Astrocyte of the cerebellum (primary cell): ENCODE results near the gene GLP1R.

ENCODE experiments used
- DNase-seq: peaks from one replicate; pipeline ENCODE4 v3.0.0-alpha.2; 2011; ENCODE audit warnings: low read depth
- H3K4me3 ChIP-seq: 2 replicates; pipeline ENCODE4 v1.5.1; 2011; ENCODE audit warnings: mild to moderate bottlenecking, low read depth, low read length, moderate library complexity
- in situ Hi-C: cut with HindIII; loops from 2 replicates; pipeline ENCODE4 v1.10.0; 2017; ENCODE audit warnings: low sequenced_read_pairs
- TF ChIP-seq, protein P1 (sequence below): IDR thresholded peaks from 2 replicates; pipeline ENCODE4 v1.5.1; 2012; ENCODE audit warnings: low read length, low read depth, moderate library complexity, mild to moderate bottlenecking; ENCODE audit errors: missing control alignments

GLP1R gene

DNA sequence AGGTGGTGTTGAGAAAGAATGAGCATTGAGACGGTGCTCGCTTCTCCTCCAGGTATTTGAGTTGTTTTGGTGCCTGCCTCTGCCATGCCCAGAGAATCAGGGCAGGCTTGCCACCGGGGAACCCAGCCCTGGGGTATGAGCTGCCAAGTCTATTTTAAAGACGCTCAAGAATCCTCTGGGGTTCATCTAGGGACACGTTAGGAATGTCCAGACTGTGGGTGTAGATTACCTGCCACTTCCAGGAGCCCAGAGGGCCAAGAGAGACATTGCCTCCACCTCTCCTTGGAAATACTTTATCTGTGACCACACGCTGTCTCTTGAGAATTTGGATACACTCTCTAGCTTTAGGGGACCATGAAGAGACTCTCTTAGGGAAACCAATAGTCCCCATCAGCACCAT is 38.1 kb downstream of the GLP1R start:
- no peak for DNase-seq
- TF ChIP-seq, protein P1, sequence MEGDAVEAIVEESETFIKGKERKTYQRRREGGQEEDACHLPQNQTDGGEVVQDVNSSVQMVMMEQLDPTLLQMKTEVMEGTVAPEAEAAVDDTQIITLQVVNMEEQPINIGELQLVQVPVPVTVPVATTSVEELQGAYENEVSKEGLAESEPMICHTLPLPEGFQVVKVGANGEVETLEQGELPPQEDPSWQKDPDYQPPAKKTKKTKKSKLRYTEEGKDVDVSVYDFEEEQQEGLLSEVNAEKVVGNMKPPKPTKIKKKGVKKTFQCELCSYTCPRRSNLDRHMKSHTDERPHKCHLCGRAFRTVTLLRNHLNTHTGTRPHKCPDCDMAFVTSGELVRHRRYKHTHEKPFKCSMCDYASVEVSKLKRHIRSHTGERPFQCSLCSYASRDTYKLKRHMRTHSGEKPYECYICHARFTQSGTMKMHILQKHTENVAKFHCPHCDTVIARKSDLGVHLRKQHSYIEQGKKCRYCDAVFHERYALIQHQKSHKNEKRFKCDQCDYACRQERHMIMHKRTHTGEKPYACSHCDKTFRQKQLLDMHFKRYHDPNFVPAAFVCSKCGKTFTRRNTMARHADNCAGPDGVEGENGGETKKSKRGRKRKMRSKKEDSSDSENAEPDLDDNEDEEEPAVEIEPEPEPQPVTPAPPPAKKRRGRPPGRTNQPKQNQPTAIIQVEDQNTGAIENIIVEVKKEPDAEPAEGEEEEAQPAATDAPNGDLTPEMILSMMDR: no peak
- in situ Hi-C loops: no loop called here
- no peak overlapping the region for H3K4me3 ChIP-seq

DNA sequence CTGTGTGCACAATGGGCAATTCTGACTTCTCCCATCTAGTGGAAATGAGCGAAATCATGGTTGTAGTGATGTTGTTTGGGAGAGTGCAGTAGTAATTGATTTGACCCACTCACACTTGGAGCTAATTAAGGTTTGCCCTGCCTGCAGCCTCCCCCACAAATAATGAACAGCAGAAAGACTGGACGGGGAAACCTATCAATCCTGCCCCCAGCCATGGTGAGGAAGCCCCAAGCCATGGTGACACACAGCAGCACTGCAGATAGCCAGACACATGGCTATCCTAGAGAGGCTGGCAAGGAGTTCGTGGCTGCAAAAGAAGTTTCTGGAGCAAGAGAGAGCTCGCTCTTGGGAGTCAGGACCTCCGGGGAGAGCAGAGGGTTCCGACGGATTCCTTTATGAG is 38.6 kb downstream of the GLP1R start:
- no peak for DNase-seq
- TF ChIP-seq, protein P1: no peak
- H3K4me3 ChIP-seq: no peak overlapping the region
- in situ Hi-C loops: no loop called here

DNA sequence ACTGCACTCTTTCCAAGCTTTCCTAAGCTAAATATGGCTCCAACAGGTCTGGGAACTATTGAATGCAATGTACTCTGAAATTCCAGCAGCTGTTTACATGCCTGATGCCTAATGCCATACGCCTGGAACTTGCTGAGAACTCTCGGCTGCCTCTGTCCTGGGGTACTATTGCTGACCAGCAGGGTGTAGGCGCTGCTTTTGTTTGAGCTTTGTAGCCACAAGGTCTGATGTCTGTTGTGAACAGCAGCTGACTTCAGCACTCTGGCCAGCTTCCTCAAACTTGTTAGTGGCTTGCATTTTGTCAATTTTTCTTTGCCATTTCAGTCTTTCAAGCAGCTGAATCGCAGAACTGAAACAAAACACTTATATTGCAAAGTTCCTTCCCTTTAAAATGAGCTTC is 39.8 kb downstream of the GLP1R start:
- no peak overlapping the region for H3K4me3 ChIP-seq
- in situ Hi-C loops: no loop called here
- peak; percentile 59 for DNase-seq
- TF ChIP-seq, protein P1: peak; percentile 69

DNA sequence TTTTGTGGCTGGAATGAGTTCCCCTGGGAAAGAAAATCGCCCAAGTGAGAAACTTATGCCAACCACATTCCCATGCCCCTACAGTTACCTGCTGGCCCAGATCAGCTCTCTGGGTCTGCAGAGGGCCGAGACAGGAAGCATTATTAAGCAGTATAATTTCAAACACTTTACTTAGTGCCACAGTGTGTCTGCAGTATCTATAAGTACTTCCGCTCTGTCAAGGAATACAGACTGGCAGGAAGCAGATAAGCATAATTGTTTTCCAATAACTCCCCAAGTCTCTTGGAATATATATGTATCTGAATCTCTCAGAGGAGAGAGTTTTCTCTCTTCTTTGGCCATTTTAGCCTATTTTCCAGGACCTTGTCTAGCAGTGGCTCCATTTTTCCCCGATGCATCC is 41.5 kb downstream of the GLP1R start:
- TF ChIP-seq, protein P1: no peak
- DNase-seq: no peak
- H3K4me3 ChIP-seq: no peak overlapping the region
- in situ Hi-C loops: no loop called here

DNA sequence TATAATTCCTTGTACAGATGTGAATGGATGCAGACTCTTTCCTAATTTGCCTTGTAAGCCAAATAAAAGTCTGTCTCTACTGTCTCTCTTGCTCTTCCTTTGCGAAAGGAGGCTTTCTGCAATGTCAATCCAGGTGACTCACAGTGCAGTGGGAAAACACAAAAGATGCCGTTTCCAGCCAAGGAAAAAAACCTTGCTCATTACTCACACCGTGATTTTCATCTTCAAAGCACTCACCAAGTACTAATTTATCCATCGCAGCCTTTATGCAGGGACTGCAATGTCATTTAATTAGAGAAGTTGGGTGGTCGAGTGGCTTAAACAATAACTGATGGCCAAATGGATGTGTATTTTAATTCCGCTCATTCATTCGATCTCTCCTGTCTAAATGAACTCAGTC is 42.6 kb downstream of the GLP1R start:
- TF ChIP-seq, protein P1: no peak
- in situ Hi-C loops: no loop called here
- DNase-seq: no peak
- no peak overlapping the region for H3K4me3 ChIP-seq

- DNase-seq: no peak
- in situ Hi-C loops: no loop called here
- no peak overlapping the region for H3K4me3 ChIP-seq
- TF ChIP-seq, protein P1: no peak
Observed at GRCh38 chr6:39092124-39092523, 43.5 kb downstream of the GLP1R start.
